HCT116 (cell line): ENCODE data around the gene NAGLU. TPM values are rescaled to one million over a fixed set of nuclear protein-coding genes. Genes with fewer than 3 reads are reported as not detected.

Experiments used
- ATAC-seq: fragments of 200-7000 bp; cut with Tn5 transposase; 2 replicates; pipeline ENCODE4 v1.9.1; 2020; ENCODE audit warnings: mild to moderate bottlenecking, moderate library complexity
- BruUV-seq: library from RNA; stranded (reverse); fragments of 400-500 nt; replicated peaks from 2 replicates; lab custom pipeline; 2021; lab: Mats Ljungman, UMichigan
- CTCF ChIA-PET: fragments of 300-600 bp; sonication (Branson Sonifier 250); formaldehyde crosslinking; loops from one replicate; lab custom pipeline; 2021; ENCODE audit warnings: antibody characterized with exemption; lab: Charles Lee
- POLR2A ChIA-PET: fragments of 300-600, 350-600 bp; sonication (Branson Sonifier 250); formaldehyde crosslinking; loops from one replicate; lab custom pipeline; 2021; ENCODE audit warnings: antibody characterized with exemption; lab: Charles Lee
- RAD21 ChIA-PET, 2 experiments: fragments of 300-600 bp; sonication (Branson Sonifier 250); formaldehyde crosslinking; loops; one replicate each; lab custom pipeline; 2023; ENCODE audit warnings: low total read pairs in 2 of 2; ENCODE audit not compliant: uncharacterized antibody in 2 of 2, unreplicated experiment in 2 of 2, low non-redundant PET in 1 of 2; lab: Charles Lee
- DNase-seq: peaks from one replicate; pipeline ENCODE4 v3.0.0-alpha.2; 2010; ENCODE audit warnings: low read depth, low spot score
- H2AFZ ChIP-seq: fragments of 200-600 bp; shearing (Covaris generic), sonication (generic); 2 replicates; pipeline ENCODE4 v1.6.1; 2017; ENCODE audit warnings: low read depth, mixed run types, mixed read lengths, antibody characterized with exemption, low read length; ENCODE audit not compliant: poor library complexity, severe bottlenecking
- H3K27ac ChIP-seq: 2 replicates; pipeline ENCODE4 v1.5.1; 2012; ENCODE audit warnings: low read depth, low read length
- H3K27me3 ChIP-seq: fragments of 200-600 bp; sonication (generic); 2 replicates; pipeline ENCODE4 v1.6.1; 2016; ENCODE audit warnings: mixed run types, low read length, mixed read lengths; ENCODE audit not compliant: insufficient read depth
- H3K36me3 ChIP-seq, 2 experiments: fragments of 200-500 bp in 1 of 2; fragments of 200-600 bp in 1 of 2; sonication (Bioruptor generic) in 1 of 2; sonication (generic) in 1 of 2; 2 replicates each; pipeline versions ENCODE4 v1.5.1 to v1.6.1; 2014 to 2016; ENCODE audit warnings: low read length in 2 of 2, inconsistent platforms in 1 of 2, mixed read lengths in 1 of 2, mixed run types in 1 of 2; ENCODE audit not compliant: insufficient read depth in 2 of 2, control insufficient read depth in 1 of 2
- H3K4me1 ChIP-seq, 2 experiments: fragments of 200-600 bp in 1 of 2; sonication (generic) in 1 of 2; 2 replicates each; pipeline versions ENCODE4 v1.5.1 to v1.6.1; 2012 to 2017; ENCODE audit warnings: low read length in 2 of 2, inconsistent platforms in 1 of 2, mild to moderate bottlenecking in 1 of 2, mixed read lengths in 1 of 2, mixed run types in 1 of 2, moderate library complexity in 1 of 2; ENCODE audit not compliant: insufficient read depth in 2 of 2, control insufficient read depth in 1 of 2
- H3K4me2 ChIP-seq: fragments of 200-600 bp; sonication (generic); 2 replicates; pipeline ENCODE4 v1.6.1; 2017; ENCODE audit warnings: mixed run types, low read length, mixed read lengths
- H3K4me3 ChIP-seq, 2 experiments: fragments of 200-600 bp in 1 of 2; sonication (generic) in 1 of 2; replicated peaks in 1 of 2; 2 replicates each; pipeline ENCODE4 v1.5.1; 2011 to 2016; ENCODE audit warnings: low read length in 2 of 2, control low read depth in 1 of 2, low read depth in 1 of 2, mild to moderate bottlenecking in 1 of 2, mixed read lengths in 1 of 2, mixed run types in 1 of 2
- H3K79me2 ChIP-seq: fragments of 200-600 bp; sonication (generic); 2 replicates; pipeline ENCODE4 v1.6.1; 2017; ENCODE audit warnings: mild to moderate bottlenecking, mixed run types, low read length, moderate library complexity, mixed read lengths; ENCODE audit not compliant: insufficient read depth
- H3K9ac ChIP-seq: fragments of 200-600 bp; sonication (generic); 2 replicates; pipeline ENCODE4 v1.6.1; 2016; ENCODE audit warnings: low read length, mixed read lengths
- H3K9me2 ChIP-seq: fragments of 200-600 bp; sonication (generic), shearing (Covaris generic); 2 replicates; pipeline ENCODE4 v1.6.1; 2017; ENCODE audit warnings: mixed run types, mild to moderate bottlenecking, moderate library complexity; ENCODE audit not compliant: insufficient read depth
- H3K9me3 ChIP-seq, 2 experiments: fragments of 200-500 bp in 1 of 2; fragments of 200-600 bp in 1 of 2; sonication (Bioruptor generic) in 1 of 2; sonication (generic) in 1 of 2; 2 replicates each; pipeline ENCODE4 v1.6.1; 2014 to 2017; ENCODE audit warnings: low read length in 2 of 2, mixed read lengths in 2 of 2, inconsistent platforms in 1 of 2, low read depth in 1 of 2, mild to moderate bottlenecking in 1 of 2, mixed run types in 1 of 2, moderate library complexity in 1 of 2; ENCODE audit not compliant: control insufficient read depth in 1 of 2, insufficient read depth in 1 of 2
- H4K20me1 ChIP-seq: fragments of 200-600 bp; sonication (generic), shearing (Covaris generic); 2 replicates; pipeline ENCODE4 v1.6.1; 2017; ENCODE audit warnings: mixed run types, mild to moderate bottlenecking, moderate library complexity; ENCODE audit not compliant: insufficient read depth
- ELF1 ChIP-seq: IDR thresholded peaks from 2 replicates; pipeline ENCODE4 v1.6.1; 2012; ENCODE audit warnings: low read depth, borderline replicate concordance
- EZH2 ChIP-seq: fragments of 200-600 bp; sonication (generic); IDR thresholded peaks from 2 replicates; pipeline ENCODE4 v1.6.1; 2017; ENCODE audit warnings: antibody characterized with exemption, mixed run types
- EZH2phosphoT487 ChIP-seq: fragments of 200-600 bp; IDR thresholded peaks from 2 replicates; pipeline ENCODE4 v1.6.1; 2018; ENCODE audit warnings: antibody characterized with exemption, borderline replicate concordance
- FOSL1 ChIP-seq: IDR thresholded peaks from 2 replicates; pipeline ENCODE4 v1.6.1; 2012; ENCODE audit warnings: low read depth
- JUND ChIP-seq: IDR thresholded peaks from 2 replicates; pipeline ENCODE4 v1.6.1; 2012
- POLR2AphosphoS5 ChIP-seq: IDR thresholded peaks from 2 replicates; pipeline ENCODE4 v1.6.1; 2011; ENCODE audit warnings: mild to moderate bottlenecking, low read depth, low read length, moderate library complexity
- SIN3A ChIP-seq: IDR thresholded peaks from 2 replicates; pipeline ENCODE4 v1.6.1; 2012; ENCODE audit warnings: low read depth
- SP1 ChIP-seq: IDR thresholded peaks from 2 replicates; pipeline ENCODE4 v1.6.1; 2012; ENCODE audit warnings: low read depth
- SRF ChIP-seq: IDR thresholded peaks from 2 replicates; pipeline ENCODE4 v1.6.1; 2012; ENCODE audit warnings: low read depth
- YY1 ChIP-seq: IDR thresholded peaks from 2 replicates; pipeline ENCODE4 v1.6.1; 2011; ENCODE audit warnings: low read length, low read depth, moderate library complexity, mild to moderate bottlenecking; ENCODE audit not compliant: insufficient replicate concordance; ENCODE audit errors: extremely low read depth
- ZFX ChIP-seq: fragments of 450-650 bp; IDR thresholded peaks from 2 replicates; pipeline ENCODE4 v1.6.1; 2017
- ZNF274 ChIP-seq: fragments of 200-500 bp; sonication (Bioruptor generic); IDR thresholded peaks from 2 replicates; pipeline ENCODE4 v1.6.1; 2014; ENCODE audit warnings: mild to moderate bottlenecking, low read depth, low read length, inconsistent platforms
- intact Hi-C: fragments of 100-400 bp; cut with micrococcal nuclease; formaldehyde crosslinking; loops from 2 replicates; pipeline ENCODE4 v1.10.0; 2022
- total RNA-seq: library from RNA; stranded (reverse); gene quantifications from one replicate; pipeline ENCODE4 v1.2.1, GENCODE V29; 2021; ENCODE audit not compliant: unreplicated experiment
- TF ChIP-seq, protein P1 (sequence below): IDR thresholded peaks from 2 replicates; pipeline ENCODE4 v1.6.1; 2012
- TF ChIP-seq, protein P2 (sequence below): IDR thresholded peaks from 2 replicates; pipeline ENCODE4 v1.6.1; 2012

Gene NAGLU
- total RNA-seq, 1 experiment from 2014 or later: 17.7 TPM

DNA sequence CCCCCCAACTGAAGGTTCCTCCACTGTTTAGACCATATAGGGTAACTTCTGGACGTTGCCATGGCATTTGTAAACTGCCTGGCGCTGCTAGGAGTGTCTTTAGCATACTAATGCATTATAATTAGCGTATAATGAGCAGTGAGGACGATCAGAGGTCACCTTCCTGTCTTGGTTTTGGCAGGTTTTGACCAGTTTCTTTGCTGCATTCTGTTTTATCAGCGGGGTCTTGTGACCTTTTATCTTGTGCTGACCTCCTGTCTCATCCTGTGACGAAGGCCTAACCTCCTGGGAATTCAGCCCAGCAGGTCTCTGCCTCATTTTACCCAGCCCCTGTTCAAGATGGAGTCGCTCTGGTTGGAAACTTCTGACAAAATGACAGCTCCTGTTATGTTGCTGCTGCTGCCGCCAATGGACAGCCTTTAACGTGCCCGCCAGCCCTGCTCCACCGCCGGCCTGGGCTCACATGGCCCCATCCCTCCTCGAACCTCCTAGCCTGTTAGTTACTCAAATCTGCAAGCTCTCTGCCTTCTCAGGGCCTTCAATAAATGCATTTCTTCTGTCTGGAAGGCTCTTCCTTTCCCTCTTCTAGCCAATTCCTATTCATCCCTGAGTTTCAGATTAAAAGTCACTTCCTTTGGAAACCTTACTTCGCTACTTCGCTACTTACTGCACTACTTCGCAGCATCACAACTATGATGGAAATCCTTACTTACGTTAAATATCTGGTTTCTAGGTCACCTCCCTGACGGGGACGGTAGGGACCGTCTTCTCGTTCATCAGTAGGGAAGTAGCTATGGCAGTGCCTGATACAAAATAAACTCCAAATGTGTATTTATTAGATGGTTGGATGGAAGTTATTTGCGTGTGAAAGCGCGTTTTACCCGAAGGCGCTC, 640 bp upstream of the NAGLU start:
- Histone ChIP-seq H3K79me2 (no peaks in the 10 kb centered on the region), H3K9ac (peak overlapping the region; percentile 84), H3K4me1 (peaks cover 23 to 36% of the 10 kb centered on the region in 2 experiments), H2AFZ (peak overlapping the region; percentile 77), H3K9me3 (no peaks in the 10 kb centered on the region), H3K4me3 (peak overlapping the region; percentile 71 to 90), H3K4me2 (peak overlapping the region; percentile 98), H3K36me3 (no peaks in the 10 kb centered on the region; a peak in 1 of 4 replicates), H4K20me1 (no peaks in the 10 kb centered on the region), H3K9me2 (no peaks in the 10 kb centered on the region), H3K27me3 (no peaks in the 10 kb centered on the region), H3K27ac (peak overlapping the region; percentile 97)
- ATAC-seq (peak; percentile 24), DNase-seq (no peak)
- ChIA-PET POLR2A (interaction anchor here (0.7 to 2.1 kb wide), 3 partner anchors 16 to 143 kb away, joined by 3 to 7 read pairs (median 6); partner anchors contain the start of gene CAVIN1), CTCF (interaction anchor here (0.6 to 1.3 kb wide), 6 partner anchors 8 to 839 kb away, joined by 3 to 5 read pairs (median 3); partner anchors contain the start of gene STAT3), RAD21 (interaction anchor here in 1 of 2 experiments (0.8 kb wide), 1 partner anchor 8 kb away, joined by 4 read pairs; no protein-coding TSS in a partner anchor)
- BruUV-seq: TSS peak; percentile 94
- intact Hi-C loops: no loop called here
- TF ChIP-seq, protein P1, sequence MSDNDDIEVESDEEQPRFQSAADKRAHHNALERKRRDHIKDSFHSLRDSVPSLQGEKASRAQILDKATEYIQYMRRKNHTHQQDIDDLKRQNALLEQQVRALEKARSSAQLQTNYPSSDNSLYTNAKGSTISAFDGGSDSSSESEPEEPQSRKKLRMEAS: no peak
- no peak for TF ChIP-seq SRF

DNA sequence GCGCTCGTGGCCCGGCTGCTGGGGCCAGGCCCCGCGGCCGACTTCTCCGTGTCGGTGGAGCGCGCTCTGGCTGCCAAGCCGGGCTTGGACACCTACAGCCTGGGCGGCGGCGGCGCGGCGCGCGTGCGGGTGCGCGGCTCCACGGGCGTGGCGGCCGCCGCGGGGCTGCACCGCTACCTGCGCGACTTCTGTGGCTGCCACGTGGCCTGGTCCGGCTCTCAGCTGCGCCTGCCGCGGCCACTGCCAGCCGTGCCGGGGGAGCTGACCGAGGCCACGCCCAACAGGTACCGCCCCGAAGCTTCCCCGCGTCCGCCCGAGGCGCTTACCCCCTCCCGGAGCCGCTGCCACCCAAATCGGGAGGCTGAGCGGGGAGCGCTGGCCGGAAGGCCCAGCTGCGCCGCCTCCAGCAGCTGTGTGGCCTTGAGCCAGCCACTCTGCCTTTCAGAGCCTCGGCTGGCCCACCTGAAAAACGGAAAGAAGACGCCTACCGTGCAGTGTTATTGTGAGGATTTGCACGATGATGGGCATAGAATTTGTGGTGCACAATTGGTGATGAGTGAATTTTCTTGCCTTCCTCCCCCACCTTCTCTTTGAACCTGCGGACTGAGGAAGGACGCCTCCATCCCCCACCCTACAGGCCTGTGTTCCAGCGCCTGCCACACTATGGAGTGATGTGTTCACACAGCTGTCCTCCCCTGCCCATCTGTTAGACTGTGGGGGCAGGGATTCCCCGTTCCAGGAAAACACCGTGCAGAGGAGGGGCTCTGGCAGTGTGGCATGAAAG, 523 bp downstream of the NAGLU start:
- peak overlapping the region; percentile 97 for H3K27ac ChIP-seq
- ChIA-PET CTCF (interaction anchor here (1.0 to 2.2 kb wide), 6 partner anchors 9 to 130 kb away, joined by 3 to 8 read pairs (median 4); no protein-coding TSS in a partner anchor), POLR2A (interaction anchor here (0.7 to 2.1 kb wide), 3 partner anchors 17 to 142 kb away, joined by 3 to 7 read pairs (median 6); partner anchors contain the start of gene CAVIN1), RAD21 (interaction anchor here in 1 of 2 experiments (0.8 kb wide), 1 partner anchor 9 kb away, joined by 4 read pairs; no protein-coding TSS in a partner anchor)
- peak overlapping the region; percentile 84 for H3K9ac ChIP-seq
- no peak for DNase-seq
- no peaks in the 10 kb centered on the region; a peak in 1 of 4 replicates for H3K36me3 ChIP-seq
- no peaks in the 10 kb centered on the region for H3K9me3 ChIP-seq
- no peaks in the 10 kb centered on the region for H3K27me3 ChIP-seq
- peak; percentile 84 for ATAC-seq
- intact Hi-C loops: no loop called here
- TSS peak; percentile 49 for BruUV-seq
- no peaks in the 10 kb centered on the region for H3K79me2 ChIP-seq
- no peaks in the 10 kb centered on the region for H3K9me2 ChIP-seq
- H3K4me2 ChIP-seq: peak overlapping the region; percentile 98
- peaks cover 23 to 37% of the 10 kb centered on the region in 2 experiments for H3K4me1 ChIP-seq
- H3K4me3 ChIP-seq: peak overlapping the region; percentile 71 to 90
- H4K20me1 ChIP-seq: no peaks in the 10 kb centered on the region
- no peak overlapping the region for H2AFZ ChIP-seq
- TF ChIP-seq POLR2AphosphoS5: peak; percentile 29
- TF ChIP-seq, protein P1: peak; percentile 57; the same call in 1 of the 2 replicates
- TF ChIP-seq SP1: no peak
- no peak for TF ChIP-seq YY1
- no peak for TF ChIP-seq FOSL1
- TF ChIP-seq ZFX: peak; percentile 77; the same call in 1 of the 2 replicates
- no peak for TF ChIP-seq ZNF274
- no peak for TF ChIP-seq EZH2
- TF ChIP-seq, protein P2, sequence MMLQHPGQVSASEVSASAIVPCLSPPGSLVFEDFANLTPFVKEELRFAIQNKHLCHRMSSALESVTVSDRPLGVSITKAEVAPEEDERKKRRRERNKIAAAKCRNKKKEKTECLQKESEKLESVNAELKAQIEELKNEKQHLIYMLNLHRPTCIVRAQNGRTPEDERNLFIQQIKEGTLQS: no peak
- peak; percentile 52 for TF ChIP-seq SIN3A
- TF ChIP-seq ELF1: no peak
- no peak for TF ChIP-seq JUND
- TF ChIP-seq SRF: no peak
- TF ChIP-seq EZH2phosphoT487: no peak
